ENCODE data around the gene SH2B3.

Gene SH2B3

DNA sequence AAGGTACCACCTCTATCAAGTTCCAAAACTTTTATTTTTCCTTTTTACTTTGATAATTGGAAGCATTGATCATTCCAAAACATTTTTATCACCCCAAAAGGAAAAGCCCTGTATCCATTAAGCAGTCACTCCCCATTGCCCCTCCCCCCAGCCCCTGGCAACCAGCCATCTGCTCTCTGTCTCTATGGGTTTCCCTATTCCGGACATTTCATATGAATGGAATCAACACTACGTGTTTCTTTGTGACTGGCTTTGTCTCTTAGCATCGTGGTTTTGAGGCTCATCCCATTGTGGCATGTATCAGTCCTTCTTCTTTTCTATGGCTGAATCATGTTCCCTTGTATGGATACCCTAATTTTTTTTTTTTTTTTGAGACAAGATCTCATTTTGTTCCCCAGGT, 18.8 kb upstream of the SH2B3 start:
- no peak overlapping the region for H3K4me3 ChIP-seq (ENCODE audit: low read length)
- H3K4me2 ChIP-seq (ENCODE audit: low read depth, low read length), result no peak overlapping the region
- no peaks in the 10 kb centered on the region for H3F3A ChIP-seq (ENCODE audit: insufficient read depth, low read length)
- H3K36me3 ChIP-seq (replicated peaks; ENCODE audit: insufficient read depth, low read length), result no peaks in the 10 kb centered on the region
- DNase-seq, result no peak
- H2AFZ ChIP-seq (ENCODE audit: low read length), result no peak overlapping the region
- H3K27me3 ChIP-seq (replicated peaks; ENCODE audit: insufficient read depth, low read length), result no peaks in the 10 kb centered on the region
- no peak overlapping the region for H3K27ac ChIP-seq (ENCODE audit: low read length)
- H3K4me1 ChIP-seq (ENCODE audit: low read length), result no peaks in the 10 kb centered on the region
- TF ChIP-seq EZH2phosphoT487 (IDR thresholded peaks at IDR 0.05; ENCODE audit: low read length) (no peak), CTCF (IDR thresholded peaks at IDR 0.05; ENCODE audit: low read length) (no peak), EZH2 (optimal IDR thresholded peaks at IDR 0.05; ENCODE audit: low read depth, low read length) (no peak)
- no peaks in the 10 kb centered on the region for H3K9me3 ChIP-seq (replicated peaks; ENCODE audit: insufficient read depth, low read length)
- H4K20me1 ChIP-seq (ENCODE audit: insufficient read depth, low read length), result no peaks in the 10 kb centered on the region
- H3K9me2 ChIP-seq (replicated peaks; ENCODE audit: insufficient read depth, low read length), result no peaks in the 10 kb centered on the region
- H3K9ac ChIP-seq (ENCODE audit: low read length), result no peak overlapping the region
- H3K79me2 ChIP-seq (ENCODE audit: low read length), result no peaks in the 10 kb centered on the region

- Histone ChIP-seq H3K27me3 (replicated peaks; ENCODE audit: insufficient read depth, low read length) (no peaks in the 10 kb centered on the region), H3K4me1 (ENCODE audit: low read length) (no peaks in the 10 kb centered on the region), H3K4me3 (ENCODE audit: low read length) (no peak overlapping the region), H3K79me2 (ENCODE audit: low read length) (no peaks in the 10 kb centered on the region), H2AFZ (ENCODE audit: low read length) (no peak overlapping the region), H3K27ac (ENCODE audit: low read length) (no peak overlapping the region), H3K36me3 (replicated peaks; ENCODE audit: insufficient read depth, low read length) (no peaks in the 10 kb centered on the region), H3K9me3 (replicated peaks; ENCODE audit: insufficient read depth, low read length) (no peaks in the 10 kb centered on the region), H4K20me1 (ENCODE audit: insufficient read depth, low read length) (no peaks in the 10 kb centered on the region), H3K9ac (ENCODE audit: low read length) (no peak overlapping the region), H3K9me2 (replicated peaks; ENCODE audit: insufficient read depth, low read length) (no peaks in the 10 kb centered on the region), H3F3A (ENCODE audit: insufficient read depth, low read length) (no peaks in the 10 kb centered on the region), H3K4me2 (ENCODE audit: low read depth, low read length) (no peak overlapping the region)
- TF ChIP-seq EZH2 (optimal IDR thresholded peaks at IDR 0.05; ENCODE audit: low read depth, low read length) (no peak), CTCF (IDR thresholded peaks at IDR 0.05; ENCODE audit: low read length) (no peak), EZH2phosphoT487 (IDR thresholded peaks at IDR 0.05; ENCODE audit: low read length) (no peak)
- DNase-seq, result no peak
Measured at GRCh38 chr12:111387747-111388323, 17.9 kb upstream of the SH2B3 start.

DNA sequence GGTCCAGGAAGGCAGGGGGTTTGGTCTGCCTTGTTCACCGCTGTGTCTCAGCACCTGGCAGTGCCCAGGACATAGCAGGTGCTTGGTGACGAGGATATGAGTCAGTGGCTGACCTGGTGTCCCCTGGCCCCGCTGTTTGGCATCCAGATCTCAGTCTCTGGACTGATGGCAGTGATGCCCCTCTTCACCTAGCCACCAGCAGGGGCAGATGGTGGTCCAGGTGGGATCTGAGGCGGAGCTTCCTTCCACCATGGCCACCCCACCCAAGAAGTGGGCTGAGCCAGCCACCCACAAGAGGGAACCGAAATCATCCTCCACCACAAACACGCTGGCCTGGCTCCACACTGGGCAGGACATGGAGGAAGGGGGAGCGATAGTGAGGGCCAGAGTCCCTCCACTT, 16.1 kb upstream of the SH2B3 start:
- no peaks in the 10 kb centered on the region for H3K4me1 ChIP-seq (ENCODE audit: low read length)
- no peak overlapping the region for H3K4me2 ChIP-seq (ENCODE audit: low read depth, low read length)

More for the DNA sequence above, 16.1 kb upstream of the SH2B3 start:
- Histone ChIP-seq H3K9ac (ENCODE audit: low read length) (no peak overlapping the region), H4K20me1 (ENCODE audit: insufficient read depth, low read length) (no peaks in the 10 kb centered on the region), H3K9me3 (replicated peaks; ENCODE audit: insufficient read depth, low read length) (no peaks in the 10 kb centered on the region), H3K27me3 (replicated peaks; ENCODE audit: insufficient read depth, low read length) (no peaks in the 10 kb centered on the region), H3K79me2 (ENCODE audit: low read length) (no peaks in the 10 kb centered on the region), H2AFZ (ENCODE audit: low read length) (no peak overlapping the region), H3K9me2 (replicated peaks; ENCODE audit: insufficient read depth, low read length) (no peaks in the 10 kb centered on the region), H3K4me3 (ENCODE audit: low read length) (no peak overlapping the region), H3K27ac (ENCODE audit: low read length) (no peak overlapping the region), H3F3A (ENCODE audit: insufficient read depth, low read length) (no peaks in the 10 kb centered on the region), H3K36me3 (replicated peaks; ENCODE audit: insufficient read depth, low read length) (no peaks in the 10 kb centered on the region)
- TF ChIP-seq CTCF (IDR thresholded peaks at IDR 0.05; ENCODE audit: low read length) (no peak), EZH2phosphoT487 (IDR thresholded peaks at IDR 0.05; ENCODE audit: low read length) (no peak)
- DNase-seq, result no peak
